GM04503 (cell line): Measurements from ENCODE around the gene WDR62.
"Not testable (repeated sequence)": the region's sequence is repeated elsewhere in the genome, so short reads cannot be mapped to it uniquely, and the experiment has no call there.

ENCODE experiments used
- DNase-seq: peaks from one replicate; pipeline ENCODE4 v3.0.0-alpha.2; 2012; ENCODE audit warnings: low read depth

WDR62 gene

GRCh38 chr19:36032251-36033104 lies 22.2 kb upstream of the WDR62 start, which contains the start of gene CLIP3:
Gene CLIP3, minus strand, starts transcription at chr19:36032873. Its CDS starts 516 bp downstream, at chr19:36032357.
- no peak for DNase-seq

GRCh38 chr19:36040495-36040894 lies 14.2 kb upstream of the WDR62 start:
- DNase-seq, result no peak

- not testable (repeated sequence) for DNase-seq
These were observed 13.6 kb upstream of the WDR62 start for GRCh38 chr19:36041092-36041491.

GRCh38 chr19:36041831-36042230 lies 12.9 kb upstream of the WDR62 start:
- peak; percentile 81 for DNase-seq

- DNase-seq, result no peak
These were observed 10.7 kb upstream of the WDR62 start for GRCh38 chr19:36043952-36044351.

- no peak for DNase-seq
These were observed 8.2 kb upstream of the WDR62 start for GRCh38 chr19:36046443-36047050.

GRCh38 chr19:36047835-36048234 lies 6.9 kb upstream of the WDR62 start:
- DNase-seq, result no peak

GRCh38 chr19:36049080-36049698 lies 5.5 kb upstream of the WDR62 start:
- DNase-seq, result no peak

- DNase-seq, result no peak
These were observed 3.5 kb upstream of the WDR62 start for GRCh38 chr19:36051236-36051635.

- no peak for DNase-seq
These were observed 3.1 kb upstream of the WDR62 start for GRCh38 chr19:36051637-36052036.

- peak; percentile 94 for DNase-seq
These were observed 471 bp upstream of the WDR62 start, which contains the start of gene THAP8 for GRCh38 chr19:36054119-36054732. Gene THAP8, minus strand, starts transcription at chr19:36054285. Its CDS starts 68 bp downstream, at chr19:36054217.

- no peak for DNase-seq
These were observed 3.9 kb downstream of the WDR62 start for GRCh38 chr19:36058481-36059179.

GRCh38 chr19:36059180-36059910 lies 4.6 kb downstream of the WDR62 start:
- no peak for DNase-seq

- no peak for DNase-seq
These were observed 5.7 kb downstream of the WDR62 start for GRCh38 chr19:36060430-36060829.

GRCh38 chr19:36061367-36061766 lies 6.7 kb downstream of the WDR62 start:
- DNase-seq, result no peak

GRCh38 chr19:36064826-36065225 lies 10.1 kb downstream of the WDR62 start:
- no peak for DNase-seq

- no peak for DNase-seq
These were observed 13.0 kb downstream of the WDR62 start for GRCh38 chr19:36067681-36068080.

GRCh38 chr19:36068810-36069499 lies 14.3 kb downstream of the WDR62 start:
- DNase-seq, result not testable (repeated sequence)

- no peak for DNase-seq
These were observed 17.4 kb downstream of the WDR62 start for GRCh38 chr19:36072081-36072480.

GRCh38 chr19:36073121-36073876 lies 18.6 kb downstream of the WDR62 start:
- no peak for DNase-seq
